Activated CD4-positive, alpha-beta T cell treated with anti-CD3 and anti-CD28 coated beads, Interleukin-2, amount 10 ng/mL, durations not matched to agents 24 days and 14 days (primary cell): ENCODE data around the gene ZNF205. TPM values are rescaled to one million over a fixed set of nuclear protein-coding genes. Genes with fewer than 3 reads are reported as not detected.
"Not testable (repeated sequence)": the region's sequence is repeated elsewhere in the genome, so short reads cannot be mapped to it uniquely, and the experiment has no call there.

ENCODE experiments used
- DNase-seq: peaks from one replicate; pipeline ENCODE4 v3.0.0; 2022
- H3K27ac Mint-ChIP-seq: one replicate; pipeline ENCODE4 v1.8.0; 2022; ENCODE audit warnings: mild to moderate bottlenecking, mixed read lengths
- H3K27me3 Mint-ChIP-seq: one replicate; pipeline ENCODE4 v1.8.0; 2022; ENCODE audit warnings: mixed read lengths
- H3K36me3 Mint-ChIP-seq: one replicate; pipeline ENCODE4 v1.8.0; 2022; ENCODE audit warnings: low read depth, mild to moderate bottlenecking, mixed read lengths
- H3K4me1 Mint-ChIP-seq: one replicate; pipeline ENCODE4 v1.8.0; 2021; ENCODE audit warnings: mixed read lengths
- H3K4me3 Mint-ChIP-seq: one replicate; pipeline ENCODE4 v1.8.0; 2022; ENCODE audit warnings: mild to moderate bottlenecking, moderate library complexity, mixed read lengths
- H3K9me3 Mint-ChIP-seq: one replicate; pipeline ENCODE4 v1.8.0; 2021; ENCODE audit warnings: mixed read lengths
- intact Hi-C: fragments of 100-400 bp; cut with micrococcal nuclease; formaldehyde crosslinking; loops from one replicate; pipeline ENCODE4 v1.15.1; 2023
- total RNA-seq: library from RNA; stranded (reverse); gene quantifications from 2 replicates; pipeline ENCODE4 v1.2.3, GENCODE V29; 2022

The ZNF205 gene
- total RNA-seq, 1 donor from 2014 or later: 0.21 TPM

DNA sequence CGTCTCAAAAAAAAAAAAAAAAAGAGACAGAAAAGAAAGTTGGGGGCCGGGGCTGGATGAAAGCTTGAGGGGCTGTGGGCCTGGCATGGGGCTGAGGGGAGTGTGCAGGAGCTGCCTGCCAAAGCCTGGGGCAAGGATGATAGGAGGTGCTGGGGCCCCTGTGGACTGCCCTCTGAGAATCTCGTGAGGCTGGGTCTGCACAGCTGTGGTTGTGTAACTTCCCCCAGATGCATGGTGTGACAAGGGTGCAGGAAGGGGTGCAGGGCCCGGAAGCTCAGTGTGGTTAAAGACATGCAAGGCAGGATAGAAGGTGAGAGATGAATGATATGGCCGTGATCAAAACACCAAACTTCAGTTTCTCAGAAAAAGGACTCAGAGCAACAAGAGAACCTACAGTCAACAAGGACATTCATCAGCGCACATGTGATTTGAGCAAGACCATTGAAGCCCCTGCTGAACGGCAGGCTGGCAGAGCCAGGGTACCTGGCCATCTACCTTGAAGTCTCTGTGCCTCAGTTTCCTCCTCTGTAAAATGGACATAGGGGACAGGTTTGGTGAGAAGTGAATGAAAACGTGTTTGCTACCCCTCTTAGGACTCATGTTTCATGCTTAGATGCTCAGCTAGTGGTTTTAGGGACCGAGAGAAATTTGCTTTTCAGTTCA, 37.4 kb upstream of the ZNF205 start:
- no peaks in the 10 kb centered on the region for H3K27me3 Mint-ChIP-seq
- intact Hi-C loops: loop anchor here (1.0 to 2.0 kb wide), 2 partner anchors 9 to 16 kb away; no protein-coding TSS in a partner anchor
- peak overlapping the region; percentile 80 for H3K4me3 Mint-ChIP-seq
- DNase-seq: peak; percentile 96
- H3K27ac Mint-ChIP-seq: peak overlapping the region; percentile 99
- peaks cover 4% of the 10 kb centered on the region for H3K9me3 Mint-ChIP-seq
- peaks cover 71% of the 10 kb centered on the region for H3K4me1 Mint-ChIP-seq
- peaks cover 39% of the 10 kb centered on the region for H3K36me3 Mint-ChIP-seq

DNA sequence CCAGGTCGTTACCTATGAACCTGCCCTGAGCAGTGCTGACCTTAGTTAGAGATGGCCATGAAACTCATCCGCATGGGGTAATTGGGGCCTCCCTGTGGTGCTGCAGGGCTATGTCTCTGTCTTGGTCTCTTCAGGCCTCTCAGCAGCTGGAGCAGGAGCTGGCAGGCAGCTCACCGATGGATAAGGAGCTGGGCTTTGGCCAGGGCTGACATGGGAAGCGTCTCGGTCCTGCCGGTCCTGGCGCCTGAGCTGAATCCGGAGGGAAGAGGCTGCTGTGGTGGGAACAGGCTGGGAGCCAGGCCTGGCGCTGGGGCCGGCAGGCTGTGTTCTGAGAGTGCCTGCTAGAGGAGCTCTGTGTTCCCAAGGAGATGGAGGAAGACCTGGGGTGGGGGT, 36.9 kb upstream of the ZNF205 start:
- Mint-ChIP-seq H3K27ac (peak overlapping the region; percentile 99), H3K4me3 (peak overlapping the region; percentile 80), H3K27me3 (no peaks in the 10 kb centered on the region), H3K4me1 (peaks cover 69% of the 10 kb centered on the region), H3K36me3 (peaks cover 35% of the 10 kb centered on the region), H3K9me3 (peaks cover 5% of the 10 kb centered on the region)
- no peak for DNase-seq
- intact Hi-C loops: loop anchor here (1.0 to 2.0 kb wide), 2 partner anchors 9 to 17 kb away; no protein-coding TSS in a partner anchor

DNA sequence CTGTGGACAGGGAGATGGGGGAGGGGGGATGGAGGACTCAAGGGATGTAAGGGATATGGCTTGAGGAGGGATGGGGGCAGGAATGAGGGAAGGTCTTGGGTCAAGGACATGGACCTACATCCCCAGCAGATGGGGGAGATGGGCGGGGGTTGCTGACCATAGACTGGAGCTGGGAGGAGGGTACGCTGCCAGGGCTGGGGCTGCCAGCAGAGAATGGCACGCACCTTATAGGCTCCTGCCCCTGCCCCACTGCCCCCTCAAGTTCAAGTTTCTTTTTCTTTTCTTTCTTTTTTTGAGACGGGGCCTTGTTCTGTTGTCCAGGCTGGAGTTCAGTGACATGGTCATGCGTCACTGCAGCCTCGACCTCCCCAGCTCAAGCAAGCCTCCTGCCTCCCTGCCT, 36.4 kb upstream of the ZNF205 start:
- peak overlapping the region; percentile 80 for H3K4me3 Mint-ChIP-seq

DNA sequence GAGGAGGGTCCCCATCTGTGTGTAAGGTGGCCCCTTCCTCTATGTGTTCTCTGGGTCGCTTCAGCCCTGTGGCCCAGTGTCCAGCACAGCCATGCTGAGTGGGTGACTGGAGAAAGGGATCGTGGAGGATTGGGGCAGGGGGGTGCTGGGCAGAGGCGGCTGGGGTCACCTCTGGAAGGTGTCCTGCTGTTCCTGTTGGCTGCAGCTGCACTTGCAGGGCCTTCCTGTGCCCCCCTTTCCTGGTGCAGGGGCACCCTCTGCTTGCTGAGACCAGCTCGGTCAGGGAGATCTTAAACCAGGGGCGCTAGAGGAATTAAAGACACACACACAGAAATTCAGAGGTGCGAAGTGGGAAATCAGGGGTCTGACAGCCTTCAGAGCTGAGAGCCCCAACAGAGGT, 35.8 kb upstream of the ZNF205 start:
- Mint-ChIP-seq H3K4me3 (peak overlapping the region; percentile 80), H3K27me3 (no peaks in the 10 kb centered on the region), H3K27ac (peak overlapping the region; percentile 99), H3K36me3 (peaks cover 42% of the 10 kb centered on the region), H3K9me3 (peaks cover 8% of the 10 kb centered on the region), H3K4me1 (peaks cover 70% of the 10 kb centered on the region)
- DNase-seq: no peak
- intact Hi-C loops: no loop called here

More for the DNA sequence above, 36.4 kb upstream of the ZNF205 start:
- not testable (repeated sequence) for DNase-seq, H3K27me3 Mint-ChIP-seq, H3K9me3 Mint-ChIP-seq
- Mint-ChIP-seq H3K36me3 (peaks cover 38% of the 10 kb centered on the region), H3K27ac (peak overlapping the region; percentile 99), H3K4me1 (peaks cover 71% of the 10 kb centered on the region)
- intact Hi-C loops: loop anchor here (1.0 to 2.0 kb wide), 2 partner anchors 10 to 17 kb away; no protein-coding TSS in a partner anchor

DNA sequence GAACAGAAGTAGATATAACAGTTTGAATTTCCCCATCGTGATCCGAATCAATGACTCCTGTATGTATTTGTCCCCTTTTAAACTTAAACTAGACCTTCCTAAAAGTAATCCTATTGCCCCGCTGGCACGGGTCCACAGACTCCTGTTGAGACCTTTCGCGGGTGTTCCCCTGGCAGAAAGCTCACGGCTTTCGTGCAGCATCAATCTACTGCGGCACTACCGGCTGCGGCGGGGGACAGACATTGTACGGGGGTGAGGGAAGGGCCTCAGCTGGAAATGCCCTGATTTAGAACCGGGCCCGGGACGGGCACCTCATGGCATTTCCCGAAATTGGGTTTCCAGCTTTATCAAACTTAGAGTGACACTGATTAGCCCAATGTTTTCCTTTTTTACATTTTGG, 32.4 kb upstream of the ZNF205 start:
- Mint-ChIP-seq H3K27me3 (no peaks in the 10 kb centered on the region), H3K36me3 (peaks cover 49% of the 10 kb centered on the region), H3K27ac (peak overlapping the region; percentile 64), H3K4me3 (no peak overlapping the region), H3K9me3 (peaks cover 11% of the 10 kb centered on the region), H3K4me1 (peaks cover 58% of the 10 kb centered on the region)
- no peak for DNase-seq
- intact Hi-C loops: no loop called here

DNA sequence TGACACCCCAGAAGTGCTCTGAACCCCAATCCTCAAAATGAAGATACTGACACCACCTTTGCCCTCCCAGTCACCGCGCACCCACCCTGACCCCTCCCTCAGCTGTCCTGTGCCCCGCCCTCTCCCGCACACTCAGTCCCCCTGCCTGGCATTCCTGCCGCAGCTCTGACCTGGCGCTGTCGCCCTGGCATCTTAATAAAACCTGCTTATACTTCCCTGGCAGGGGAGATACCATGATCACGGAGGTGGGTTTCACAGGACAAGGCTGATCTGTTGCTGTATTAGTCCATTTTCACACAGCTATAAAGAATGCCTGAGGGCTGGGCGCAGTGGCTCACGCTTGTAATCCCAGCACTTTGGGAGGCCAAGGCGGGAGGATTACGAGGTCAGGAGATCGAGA, 30.4 kb upstream of the ZNF205 start:
- H3K4me3 Mint-ChIP-seq, intact Hi-C loops, H3K27ac Mint-ChIP-seq, H3K27me3 Mint-ChIP-seq, DNase-seq: not testable (repeated sequence)
- Mint-ChIP-seq H3K4me1 (peaks cover 50% of the 10 kb centered on the region), H3K36me3 (peaks cover 43% of the 10 kb centered on the region), H3K9me3 (peaks cover 11% of the 10 kb centered on the region)

DNA sequence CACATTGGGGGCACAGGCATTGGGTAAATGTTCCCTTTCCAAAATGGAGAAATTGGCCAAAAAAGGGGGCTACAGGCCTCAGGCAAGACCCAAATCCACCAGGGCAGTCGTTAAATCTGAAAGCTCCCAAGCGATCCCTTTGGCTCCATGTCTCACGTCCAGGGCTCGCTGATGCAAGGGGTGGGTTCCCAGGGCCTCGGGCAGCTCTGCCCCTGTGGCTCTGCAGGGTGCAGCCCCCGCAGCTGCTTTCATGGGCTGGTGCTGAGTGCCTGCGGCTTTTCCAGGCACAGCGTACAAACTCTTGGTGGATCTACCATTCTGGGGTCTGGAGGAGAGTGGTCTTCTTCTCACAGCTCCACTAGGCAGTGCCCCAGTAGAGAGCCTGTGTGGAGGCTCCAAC, 29.0 kb upstream of the ZNF205 start:
- Mint-ChIP-seq H3K4me1 (peaks cover 48% of the 10 kb centered on the region), H3K9me3 (peaks cover 11% of the 10 kb centered on the region), H3K36me3 (peaks cover 32% of the 10 kb centered on the region), H3K27ac (peak overlapping the region; percentile 76)
- H3K27me3 Mint-ChIP-seq, DNase-seq, intact Hi-C loops, H3K4me3 Mint-ChIP-seq: not testable (repeated sequence)

DNA sequence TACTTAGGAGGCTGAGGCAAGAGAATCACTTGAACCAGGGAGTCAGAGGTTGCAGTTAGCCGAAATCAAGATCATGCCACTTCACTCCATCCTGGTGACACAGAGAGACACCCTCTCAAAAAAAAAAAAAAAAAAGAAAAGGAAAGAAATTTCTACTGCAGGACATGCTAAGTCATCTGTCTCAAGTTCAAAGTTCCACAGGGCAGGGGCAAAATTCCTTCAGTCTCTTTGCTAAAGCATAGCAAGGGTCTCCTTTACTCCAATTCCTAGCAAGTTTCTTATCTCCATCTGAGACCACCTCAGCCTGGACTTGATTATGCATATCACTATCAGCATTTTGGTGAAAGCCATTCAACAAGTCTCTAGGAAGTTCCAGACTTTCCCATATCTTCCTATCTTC, 27.9 kb upstream of the ZNF205 start:
- no peaks in the 10 kb centered on the region for H3K27me3 Mint-ChIP-seq
- H3K9me3 Mint-ChIP-seq: peaks cover 11% of the 10 kb centered on the region
- intact Hi-C loops: no loop called here
- no peak overlapping the region for H3K4me3 Mint-ChIP-seq
- peak overlapping the region; percentile 57 for H3K27ac Mint-ChIP-seq
- no peak for DNase-seq
- H3K36me3 Mint-ChIP-seq: peaks cover 25% of the 10 kb centered on the region
- H3K4me1 Mint-ChIP-seq: peaks cover 43% of the 10 kb centered on the region

DNA sequence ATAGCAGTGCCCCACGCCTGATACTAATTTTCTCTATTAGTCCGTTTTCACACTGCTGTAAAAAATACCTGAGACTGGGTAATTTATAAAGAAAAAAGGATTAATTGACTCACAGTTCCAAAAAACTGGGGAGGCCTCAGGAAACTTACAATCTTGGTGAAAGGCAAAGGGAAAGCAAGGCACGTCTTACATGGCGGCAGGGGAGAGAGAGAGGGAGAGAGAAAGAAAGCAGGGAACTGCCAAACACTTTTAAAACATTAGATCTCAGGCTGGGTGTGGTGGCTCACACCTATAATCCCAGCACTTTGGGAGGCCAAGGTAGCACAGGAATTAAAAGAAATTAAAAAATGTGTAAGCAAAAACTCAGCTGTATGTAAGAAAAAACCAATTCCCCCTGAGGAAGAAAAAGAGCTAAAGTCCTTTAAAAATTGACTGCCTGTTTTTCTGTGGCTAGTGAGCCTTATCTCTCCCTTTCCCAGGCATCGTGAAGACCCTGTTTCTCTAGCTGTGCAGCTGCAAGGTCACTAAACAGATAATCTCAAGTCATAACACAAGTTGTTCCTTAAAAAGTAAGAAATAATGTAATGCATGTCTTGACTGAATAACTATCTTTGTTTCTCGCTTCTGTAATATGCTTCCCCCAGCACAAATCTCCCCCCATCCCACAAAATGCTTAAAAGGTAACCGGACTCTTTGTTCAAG, 27.3 kb upstream of the ZNF205 start:
- H3K27ac Mint-ChIP-seq: peak overlapping the region; percentile 70
- intact Hi-C loops: no loop called here
- H3K4me3 Mint-ChIP-seq: peak overlapping the region; percentile 42
- DNase-seq: no peak
- H3K36me3 Mint-ChIP-seq: peaks cover 19% of the 10 kb centered on the region
- no peaks in the 10 kb centered on the region for H3K27me3 Mint-ChIP-seq
- H3K4me1 Mint-ChIP-seq: peaks cover 37% of the 10 kb centered on the region
- peaks cover 6% of the 10 kb centered on the region for H3K9me3 Mint-ChIP-seq

DNA sequence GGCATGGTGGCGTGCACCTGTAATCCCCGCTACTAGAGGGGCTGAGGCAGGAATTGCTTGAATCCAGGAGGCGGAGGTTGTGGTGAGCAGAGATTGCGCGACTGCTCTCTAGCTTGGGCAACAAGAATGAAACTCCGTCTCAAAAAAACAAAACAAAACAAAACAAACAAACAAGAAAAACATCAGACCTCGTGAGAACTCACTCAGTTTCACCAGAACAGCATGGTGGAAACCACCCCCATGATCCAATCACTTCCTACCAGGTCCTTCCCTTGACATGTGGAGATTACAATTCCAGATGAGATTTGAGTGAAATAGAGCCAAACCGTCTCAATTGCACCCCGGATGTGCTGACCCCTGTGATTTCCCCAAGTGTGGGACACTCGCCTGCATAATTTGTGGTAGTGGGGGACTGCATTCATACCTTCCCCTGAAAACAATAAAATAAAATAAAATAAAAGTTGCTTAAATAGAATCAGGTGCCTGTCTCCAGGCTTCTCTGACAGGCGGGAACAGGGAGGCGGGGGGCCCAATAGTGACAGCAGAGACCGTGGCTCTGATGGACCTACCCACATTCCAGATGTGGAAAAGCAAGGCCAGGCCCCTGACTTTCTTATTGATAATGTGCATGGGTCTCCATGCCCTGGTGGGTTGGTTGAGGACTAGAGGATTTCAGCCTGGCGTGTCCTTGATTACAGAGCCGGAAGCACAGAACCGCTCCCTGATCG, 26.4 kb upstream of the ZNF205 start:
- DNase-seq: no peak
- intact Hi-C loops: no loop called here
- Mint-ChIP-seq H3K4me3 (peak overlapping the region; percentile 78), H3K27ac (peak overlapping the region; percentile 70), H3K27me3 (no peaks in the 10 kb centered on the region), H3K4me1 (peaks cover 37% of the 10 kb centered on the region), H3K9me3 (peaks cover 3% of the 10 kb centered on the region), H3K36me3 (peaks cover 14% of the 10 kb centered on the region)

DNA sequence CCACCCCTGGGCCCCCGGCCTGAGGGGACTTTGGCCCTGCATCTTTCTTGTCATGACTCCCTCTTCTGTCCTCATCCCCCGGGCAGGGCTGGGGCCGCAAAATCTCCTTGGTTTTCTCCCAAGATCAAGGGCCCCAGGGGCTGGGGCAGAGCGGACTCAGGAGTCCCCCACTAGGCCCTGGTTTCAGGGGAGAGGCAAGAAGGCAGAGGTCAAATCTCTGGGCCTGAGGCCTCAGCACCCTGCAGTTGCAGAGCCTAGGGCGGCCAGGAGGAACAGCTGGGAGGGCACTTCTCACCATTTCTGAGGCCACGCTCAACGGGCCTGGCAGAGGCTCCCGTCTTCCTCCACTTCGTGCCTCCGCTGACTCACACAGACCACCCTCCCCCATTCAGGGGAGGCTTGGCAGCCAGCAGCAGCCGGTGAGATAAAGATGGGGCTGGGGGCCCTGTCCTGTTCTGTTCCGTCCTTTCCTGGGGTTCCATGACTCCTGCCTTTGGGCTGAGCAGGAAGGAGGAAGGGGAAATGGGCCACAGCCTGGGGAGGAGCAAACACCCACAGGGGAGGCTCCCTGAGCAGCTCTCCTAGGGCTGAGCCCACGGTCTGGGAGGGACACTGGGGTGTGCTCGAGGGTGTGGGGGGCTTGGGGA, 25.7 kb upstream of the ZNF205 start:
- H3K27ac Mint-ChIP-seq: peak overlapping the region; percentile 78
- peaks cover 11% of the 10 kb centered on the region for H3K36me3 Mint-ChIP-seq
- peaks cover 40% of the 10 kb centered on the region for H3K4me1 Mint-ChIP-seq
- H3K27me3 Mint-ChIP-seq: no peaks in the 10 kb centered on the region
- peaks cover 3% of the 10 kb centered on the region for H3K9me3 Mint-ChIP-seq
- peak overlapping the region; percentile 78 for H3K4me3 Mint-ChIP-seq
- intact Hi-C loops: no loop called here
- DNase-seq: peak; percentile 69

DNA sequence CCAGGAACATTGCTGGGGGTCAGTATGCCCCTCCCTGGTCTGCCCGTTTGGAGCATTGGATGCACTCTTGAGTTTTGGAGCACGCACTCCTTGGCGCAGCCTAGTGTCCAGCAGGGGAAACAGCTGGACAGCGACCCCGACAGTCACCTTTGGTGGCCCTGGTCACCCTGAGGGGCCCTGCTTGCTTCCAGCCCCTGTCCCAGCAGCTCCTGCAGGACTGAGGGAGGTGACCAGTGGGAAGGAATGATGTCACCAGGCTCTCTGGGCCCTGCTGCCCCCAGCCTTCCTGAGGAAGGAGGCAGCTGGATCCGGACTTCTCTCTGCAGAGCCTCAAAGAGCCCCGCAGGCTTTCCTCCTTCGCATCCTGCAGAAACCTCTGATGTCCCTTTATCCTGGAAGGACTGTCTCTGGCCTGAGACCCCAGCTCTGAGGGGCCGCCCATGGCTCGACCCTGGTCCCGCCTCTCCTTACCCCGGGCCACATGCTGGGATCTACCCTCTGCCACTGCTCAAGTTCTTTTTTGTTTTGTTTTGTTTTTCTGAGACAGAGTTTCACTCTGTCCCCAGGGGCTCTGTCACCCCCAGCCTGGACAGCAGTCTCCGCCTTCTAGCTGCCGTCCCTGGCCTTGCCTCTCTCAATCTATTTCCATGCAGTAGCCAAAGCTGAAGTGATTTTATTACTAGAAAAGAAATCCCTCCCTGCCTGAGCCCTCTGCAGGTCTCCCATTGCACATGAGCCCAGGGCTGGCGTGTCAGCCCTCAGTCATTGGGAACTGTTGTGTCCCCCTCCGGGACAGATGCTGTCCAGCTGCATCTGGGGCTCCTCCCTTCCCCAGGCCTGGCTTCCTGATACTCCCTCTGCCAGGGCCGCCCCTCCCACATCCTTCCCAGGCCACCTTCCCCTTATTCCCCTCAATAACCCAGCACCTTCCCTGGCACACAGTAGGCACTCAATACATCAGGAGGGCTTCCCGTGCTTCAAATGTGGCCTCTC, 24.8 kb upstream of the ZNF205 start:
- DNase-seq: no peak
- Mint-ChIP-seq H3K4me1 (peaks cover 38% of the 10 kb centered on the region), H3K27me3 (no peaks in the 10 kb centered on the region), H3K27ac (peak overlapping the region; percentile 78), H3K4me3 (peak overlapping the region; percentile 78), H3K9me3 (peaks cover 3% of the 10 kb centered on the region), H3K36me3 (peaks cover 8% of the 10 kb centered on the region)
- intact Hi-C loops: no loop called here

DNA sequence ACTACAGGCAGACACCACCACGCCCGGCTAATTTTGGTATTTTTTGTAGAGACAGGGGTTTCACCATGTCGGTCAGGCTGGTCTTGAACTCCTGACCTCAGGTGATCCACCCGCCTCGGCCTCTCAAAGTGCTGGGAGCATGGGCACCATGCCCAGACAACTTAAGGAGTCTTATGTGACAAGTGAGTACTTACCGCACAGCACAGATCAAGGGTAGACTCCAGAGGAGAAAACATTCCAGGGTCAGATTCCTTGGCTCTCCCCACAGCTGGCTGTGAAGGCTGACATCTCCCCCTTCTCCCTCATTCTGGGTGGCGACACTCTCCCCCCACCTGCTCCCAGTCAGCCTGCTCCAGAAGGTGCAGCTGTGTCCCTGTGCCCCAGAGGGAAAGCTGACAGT, 23.9 kb upstream of the ZNF205 start:
- no peak for DNase-seq
- Mint-ChIP-seq H3K27me3 (no peaks in the 10 kb centered on the region), H3K9me3 (no peaks in the 10 kb centered on the region), H3K4me1 (peaks cover 40% of the 10 kb centered on the region), H3K4me3 (no peak overlapping the region), H3K36me3 (peaks cover 4% of the 10 kb centered on the region), H3K27ac (peak overlapping the region; percentile 73)
- intact Hi-C loops: no loop called here
